Stomach (tissue), 9 donors: Measurements from ENCODE around the gene CPNE9. TPM values are rescaled to one million over a fixed set of nuclear protein-coding genes. Genes with fewer than 3 reads are reported as not detected.

ENCODE experiments used
- DNase-seq, 2 donors: peaks; one replicate each; pipeline versions ENCODE4 v3.0.0 to v3.0.0-alpha.2; 2013 to 2019
- H3K27ac ChIP-seq, 5 donors: fragments of 200-600 bp in 4 of 5; sonication (generic) in 4 of 5; one replicate each; pipeline ENCODE4 v1.5.1; 2013 to 2019; ENCODE audit warnings: mild to moderate bottlenecking in 1 of 5, moderate library complexity in 1 of 5
- H3K27me3 ChIP-seq, 3 donors: fragments of 200-600 bp; sonication (generic); one replicate each; pipeline ENCODE4 v1.5.1; 2017 to 2019; ENCODE audit warnings: mixed run types in 1 of 3
- H3K36me3 ChIP-seq, 4 donors: fragments of 200-600 bp; sonication (generic); 1 replicate in 3 of 4; 2 replicates in 1 of 4; pipeline ENCODE4 v1.5.1; 2016 to 2019
- H3K4me1 ChIP-seq, 4 donors: fragments of 200-600 bp; sonication (generic); one replicate each; pipeline ENCODE4 v1.5.1; 2016 to 2019
- H3K4me3 ChIP-seq, 4 donors: fragments of 200-600 bp; sonication (generic) in 3 of 4; one replicate each; pipeline ENCODE4 v1.5.1; 2016 to 2019; ENCODE audit warnings: mild to moderate bottlenecking in 1 of 4
- H3K9me3 ChIP-seq, 4 donors: fragments of 200-600 bp; sonication (generic); one replicate each; pipeline ENCODE4 v1.5.1; 2016 to 2019
- EP300 ChIP-seq: sonication (generic); formaldehyde crosslinking; IDR thresholded peaks from one replicate; pipeline ENCODE4 v1.6.1; 2017; ENCODE audit warnings: antibody characterized with exemption
- POLR2A ChIP-seq, 4 donors: fragments of 450-650 bp; IDR thresholded peaks; one replicate each; pipeline ENCODE4 v1.6.1; 2016; ENCODE audit warnings: antibody characterized with exemption in 4 of 4, control low read depth in 2 of 4, mild to moderate bottlenecking in 1 of 4, moderate library complexity in 1 of 4
- POLR2AphosphoS5 ChIP-seq, 3 donors: sonication (generic); formaldehyde crosslinking; IDR thresholded peaks; one replicate each; pipeline ENCODE4 v1.6.1; 2016; ENCODE audit warnings: antibody characterized with exemption in 3 of 3
- WGBS, 5 donors: extraction: QIAGEN DNeasy Blood & Tissue Kit in 3 of 5; methylation state at CpG; one replicate each; pipeline versions ENCODE4 v1.1.5 to v1.1.7; 2013 to 2018; 5-methylcytosine and 5-hydroxymethylcytosine counted together
- intact Hi-C: fragments of 100-400 bp; cut with DNase I; formaldehyde crosslinking; loops from one replicate; pipeline ENCODE4 v1.15.1; 2023; ENCODE audit warnings: low total_unique reads
- polyA plus RNA-seq, 3 donors: library from polyadenylated mRNA; stranded (reverse); fragments of 200-250 nt; gene quantifications; one replicate each; pipeline ENCODE4 v1.2.3, GENCODE V29; 2013
- total RNA-seq, 5 donors: library from RNA; depleted of rRNA; stranded (reverse); fragments of >200 nt; gene quantifications; one replicate each; pipeline versions ENCODE4 v1.1.0 to v1.2.3, GENCODE V29; 2014 to 2016
- TF ChIP-seq, protein P1 (sequence below), 7 experiments: fragments of 450-650 bp in 4 of 7; fragments of 200-600 bp in 3 of 7; sonication (generic) in 3 of 7; IDR thresholded peaks; one replicate each; pipeline ENCODE4 v1.5.1; 2016 to 2019; ENCODE audit warnings: antibody characterized with exemption in 7 of 7, control low read depth in 2 of 7, mild to moderate bottlenecking in 1 of 7
- donor health status: healthy with polysubstance abuse.
- donor health status: Bipolar disorder and iron deficiency.
- donor health status: healthy.

Gene CPNE9
- total and polyA plus RNA-seq, 8 donors, result 0.10 to 0.19 TPM; not detected in 6

- TF ChIP-seq EP300 (no peak), POLR2A (IDR thresholded peaks at IDR 0.05) (no peak), POLR2AphosphoS5 (IDR thresholded peaks at IDR 0.05) (peak; percentile 57 to 90 (median 67))
- TF ChIP-seq, protein P1, sequence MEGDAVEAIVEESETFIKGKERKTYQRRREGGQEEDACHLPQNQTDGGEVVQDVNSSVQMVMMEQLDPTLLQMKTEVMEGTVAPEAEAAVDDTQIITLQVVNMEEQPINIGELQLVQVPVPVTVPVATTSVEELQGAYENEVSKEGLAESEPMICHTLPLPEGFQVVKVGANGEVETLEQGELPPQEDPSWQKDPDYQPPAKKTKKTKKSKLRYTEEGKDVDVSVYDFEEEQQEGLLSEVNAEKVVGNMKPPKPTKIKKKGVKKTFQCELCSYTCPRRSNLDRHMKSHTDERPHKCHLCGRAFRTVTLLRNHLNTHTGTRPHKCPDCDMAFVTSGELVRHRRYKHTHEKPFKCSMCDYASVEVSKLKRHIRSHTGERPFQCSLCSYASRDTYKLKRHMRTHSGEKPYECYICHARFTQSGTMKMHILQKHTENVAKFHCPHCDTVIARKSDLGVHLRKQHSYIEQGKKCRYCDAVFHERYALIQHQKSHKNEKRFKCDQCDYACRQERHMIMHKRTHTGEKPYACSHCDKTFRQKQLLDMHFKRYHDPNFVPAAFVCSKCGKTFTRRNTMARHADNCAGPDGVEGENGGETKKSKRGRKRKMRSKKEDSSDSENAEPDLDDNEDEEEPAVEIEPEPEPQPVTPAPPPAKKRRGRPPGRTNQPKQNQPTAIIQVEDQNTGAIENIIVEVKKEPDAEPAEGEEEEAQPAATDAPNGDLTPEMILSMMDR (IDR thresholded peaks at IDR 0.05), result peak in 5 of 7 experiments; percentile 52 to 87 (median 70)
- no peaks in the 10 kb centered on the region for H3K27me3 ChIP-seq
- no peaks in the 10 kb centered on the region for H3K9me3 ChIP-seq
- DNase-seq, result peak; percentile 76 to 84
- no peaks in the 10 kb centered on the region for H3K36me3 ChIP-seq
- no peak overlapping the region for H3K4me3 ChIP-seq
- WGBS, 5 donors, result 21 to 29% (median 23%) methylated on average over 6 of the region's 6 CpGs
- peak overlapping the region in 4 of 5 donors; percentile 26 to 64 (median 48) for H3K27ac ChIP-seq
- peaks cover 0 to 20% (median 3%) of the 10 kb centered on the region in 4 donors for H3K4me1 ChIP-seq
- intact Hi-C loops, result no loop called here
Measured at GRCh38 chr3:9715764-9716437, 12.3 kb downstream of the CPNE9 start.

DNA sequence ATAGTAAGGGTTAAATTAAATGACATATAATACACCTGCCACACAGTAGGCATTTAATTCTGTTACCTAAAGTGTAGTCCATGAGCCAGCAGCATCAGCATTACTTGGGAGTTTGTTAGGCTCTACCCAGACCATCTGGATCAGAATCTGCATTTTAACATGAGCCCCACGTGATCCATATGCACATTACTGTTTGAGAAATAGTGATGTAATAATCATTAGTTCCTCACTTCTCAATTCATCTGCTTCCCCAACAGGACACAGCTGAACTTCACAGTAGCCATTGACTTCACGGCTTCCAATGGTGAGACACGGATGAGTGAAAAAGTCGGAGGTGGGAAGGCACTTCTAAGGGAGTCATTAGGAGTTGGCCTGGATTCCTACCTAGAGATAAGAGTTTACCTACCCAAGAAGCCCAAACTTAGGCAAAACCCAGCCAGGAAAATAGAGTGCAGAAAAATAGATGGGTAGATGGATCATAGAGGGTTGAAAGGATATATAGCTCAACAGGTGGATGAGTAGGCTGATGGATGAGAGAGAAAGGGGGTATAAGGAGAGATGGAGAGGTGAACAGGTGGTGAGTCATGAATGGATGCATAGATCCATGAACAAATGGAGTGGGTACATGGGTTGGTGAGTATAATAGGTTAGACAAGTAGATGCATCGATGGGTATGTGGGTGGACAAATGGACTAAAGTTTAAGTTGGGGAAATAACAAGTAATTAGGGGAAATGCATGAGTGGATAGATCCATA, 13.3 kb downstream of the CPNE9 start:
- H3K36me3 ChIP-seq, result no peaks in the 10 kb centered on the region
- TF ChIP-seq POLR2A (IDR thresholded peaks at IDR 0.05) (no peak), POLR2AphosphoS5 (IDR thresholded peaks at IDR 0.05) (no peak), EP300 (no peak)
- TF ChIP-seq, protein P1 (IDR thresholded peaks at IDR 0.05), result no peak
- no peak overlapping the region for H3K4me3 ChIP-seq
- H3K4me1 ChIP-seq, result peaks cover 0 to 20% (median 3%) of the 10 kb centered on the region in 4 donors
- 72 to 83% (median 78%) methylated on average over 5 of the region's 5 CpGs for WGBS, 5 donors
- intact Hi-C loops, result no loop called here
- no peak for DNase-seq
- H3K27me3 ChIP-seq, result no peaks in the 10 kb centered on the region
- H3K27ac ChIP-seq, result no peak overlapping the region
- H3K9me3 ChIP-seq, result no peaks in the 10 kb centered on the region

GRCh38 chr3:9717563-9717962, 13.9 kb downstream of the CPNE9 start:
- H3K4me3 ChIP-seq, result no peak overlapping the region
- no peaks in the 10 kb centered on the region for H3K27me3 ChIP-seq
- WGBS, 5 donors, result 89 to 96% (median 92%) methylated on average over 1 of the region's 1 CpG
- H3K27ac ChIP-seq, result no peak overlapping the region
- no peaks in the 10 kb centered on the region for H3K9me3 ChIP-seq
- intact Hi-C loops, result no loop called here
- TF ChIP-seq POLR2AphosphoS5 (IDR thresholded peaks at IDR 0.05) (no peak), EP300 (no peak), POLR2A (IDR thresholded peaks at IDR 0.05) (no peak)
- TF ChIP-seq, protein P1 (IDR thresholded peaks at IDR 0.05), result no peak
- no peaks in the 10 kb centered on the region for H3K36me3 ChIP-seq
- H3K4me1 ChIP-seq, result peaks cover 0 to 20% (median 3%) of the 10 kb centered on the region in 4 donors
- DNase-seq, result no peak

DNA sequence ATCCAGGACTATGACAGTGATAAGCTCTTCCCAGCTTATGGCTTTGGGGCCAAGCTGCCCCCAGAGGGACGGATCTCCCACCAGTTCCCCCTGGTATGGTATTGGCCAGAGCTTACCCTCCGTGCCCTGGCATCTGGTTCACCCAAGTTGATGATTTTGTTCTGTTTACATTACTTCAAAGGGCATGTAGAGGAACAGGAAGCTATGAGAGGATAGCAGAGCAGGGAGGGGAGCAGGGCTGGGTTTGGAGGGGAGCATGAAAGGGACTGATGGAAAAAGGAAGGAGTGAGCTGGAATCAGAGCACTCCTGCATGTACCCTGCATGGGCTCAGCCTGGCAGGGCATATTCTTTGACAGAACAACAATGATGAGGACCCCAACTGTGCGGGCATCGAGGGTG, 14.5 kb downstream of the CPNE9 start:
- no peaks in the 10 kb centered on the region for H3K9me3 ChIP-seq
- no peaks in the 10 kb centered on the region for H3K36me3 ChIP-seq
- no peak for TF ChIP-seq EP300
- TF ChIP-seq, protein P1 (IDR thresholded peaks at IDR 0.05), result no peak
- TF ChIP-seq POLR2AphosphoS5 (IDR thresholded peaks at IDR 0.05), result no peak
- no peak for TF ChIP-seq POLR2A (IDR thresholded peaks at IDR 0.05)
- H3K4me1 ChIP-seq, result peaks cover 0 to 20% (median 3%) of the 10 kb centered on the region in 4 donors
- 53 to 67% (median 61%) methylated on average over 4 of the region's 4 CpGs for WGBS, 5 donors
- intact Hi-C loops, result no loop called here
- no peak overlapping the region for H3K27ac ChIP-seq
- no peak for DNase-seq
- no peaks in the 10 kb centered on the region for H3K27me3 ChIP-seq
- H3K4me3 ChIP-seq, result no peak overlapping the region
